Measurements from ENCODE around the gene APPL1. TPM values are rescaled to one million over a fixed set of nuclear protein-coding genes. Genes with fewer than 3 reads are reported as not detected.

The APPL1 gene
- total and polyA plus RNA-seq, 2 donors (not counting 3 experiments of a cell fraction or from before 2014, with no cell fraction given) = 9.2 to 28.8 TPM

GRCh38 chr3:57192028-57192427 is 35.5 kb upstream of the APPL1 start:
- H2AFZ ChIP-seq (ENCODE audit: low read depth, low read length) = no peak overlapping the region
- no peak for TF ChIP-seq JUN (IDR thresholded peaks at IDR 0.05; ENCODE audit: borderline replicate concordance, insufficient read depth, insufficient read length, low read depth)
- no peak for TF ChIP-seq EZH2 (IDR thresholded peaks at IDR 0.05; ENCODE audit: borderline replicate concordance, low read depth, low read length, severe bottlenecking)
- no peak for TF ChIP-seq MYC (IDR thresholded peaks at IDR 0.05; ENCODE audit: low read depth, low read length)
- TF ChIP-seq POLR2AphosphoS5 (IDR thresholded peaks at IDR 0.05; ENCODE audit: insufficient read depth, low read depth, low read length) = no peak
- no peak for TF ChIP-seq POLR2A (IDR thresholded peaks at IDR 0.05; ENCODE audit: low read depth, low read length)
- no peak for TF ChIP-seq GATA2 (IDR thresholded peaks at IDR 0.05; ENCODE audit: insufficient read depth, insufficient read length, low read depth, low read length)
- TF ChIP-seq MAX (IDR thresholded peaks at IDR 0.05; ENCODE audit: insufficient read depth, insufficient read length) = no peak
- TF ChIP-seq, protein P1, sequence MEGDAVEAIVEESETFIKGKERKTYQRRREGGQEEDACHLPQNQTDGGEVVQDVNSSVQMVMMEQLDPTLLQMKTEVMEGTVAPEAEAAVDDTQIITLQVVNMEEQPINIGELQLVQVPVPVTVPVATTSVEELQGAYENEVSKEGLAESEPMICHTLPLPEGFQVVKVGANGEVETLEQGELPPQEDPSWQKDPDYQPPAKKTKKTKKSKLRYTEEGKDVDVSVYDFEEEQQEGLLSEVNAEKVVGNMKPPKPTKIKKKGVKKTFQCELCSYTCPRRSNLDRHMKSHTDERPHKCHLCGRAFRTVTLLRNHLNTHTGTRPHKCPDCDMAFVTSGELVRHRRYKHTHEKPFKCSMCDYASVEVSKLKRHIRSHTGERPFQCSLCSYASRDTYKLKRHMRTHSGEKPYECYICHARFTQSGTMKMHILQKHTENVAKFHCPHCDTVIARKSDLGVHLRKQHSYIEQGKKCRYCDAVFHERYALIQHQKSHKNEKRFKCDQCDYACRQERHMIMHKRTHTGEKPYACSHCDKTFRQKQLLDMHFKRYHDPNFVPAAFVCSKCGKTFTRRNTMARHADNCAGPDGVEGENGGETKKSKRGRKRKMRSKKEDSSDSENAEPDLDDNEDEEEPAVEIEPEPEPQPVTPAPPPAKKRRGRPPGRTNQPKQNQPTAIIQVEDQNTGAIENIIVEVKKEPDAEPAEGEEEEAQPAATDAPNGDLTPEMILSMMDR (IDR thresholded peaks at IDR 0.05; ENCODE audit: extremely low read depth in 1 of 2, insufficient read depth in 1 of 2, low read depth in 1 of 2, low read length in 2 of 2) = no peak
- TF ChIP-seq FOS (IDR thresholded peaks at IDR 0.05; ENCODE audit: borderline replicate concordance, insufficient read depth, low read length) = no peak
- no peak overlapping the region for H3K4me3 ChIP-seq (replicated peaks in 1 of 3; ENCODE audit: insufficient read depth in 1 of 3, low read depth in 1 of 3, low read length in 3 of 3)
- H3K9me3 ChIP-seq (replicated peaks; ENCODE audit: control insufficient read depth, insufficient read depth, low read length) = no peaks in the 10 kb centered on the region
- dilution Hi-C loops (cut with MboI; ENCODE audit: extremely low pct_ligation_motif_present, low sequenced_read_pairs) (no loop called here), intact Hi-C loops (cut with micrococcal nuclease) (no loop called here)
- H3K36me3 ChIP-seq (ENCODE audit: control insufficient read depth in 2 of 2, extremely low read depth in 1 of 2, insufficient read depth in 2 of 2, low read length in 2 of 2) = no peaks in the 10 kb centered on the region
- DNase-seq (ENCODE audit: low read depth, low spot score) (no peak), FAIRE-seq (no peak)
- H3K4me2 ChIP-seq (ENCODE audit: insufficient read depth, low read length) = no peak overlapping the region
- H3K27ac ChIP-seq (ENCODE audit: insufficient read depth, low read depth, low read length) = no peak overlapping the region
- H3K4me1 ChIP-seq (ENCODE audit: control insufficient read depth, extremely low read depth, insufficient read depth, low read length) = peaks cover 6% of the 10 kb centered on the region
- BruUV-seq (replicated peaks) = no TSS peak
- ChIA-PET CTCF (interaction anchor here (1.2 kb wide), 1 partner anchor 205 kb away, joined by 3 read pairs; no protein-coding TSS in a partner anchor), POLR2A (no interaction called here)
- H3K27me3 ChIP-seq (ENCODE audit: control insufficient read depth in 2 of 2, insufficient read depth in 2 of 2, low read length in 2 of 2) = peaks cover 2 to 3% of the 10 kb centered on the region in 2 experiments
- no peaks in the 10 kb centered on the region for H3K79me2 ChIP-seq (ENCODE audit: control insufficient read depth, insufficient read depth, low read length)
- no peaks in the 10 kb centered on the region for H4K20me1 ChIP-seq (replicated peaks; ENCODE audit: control insufficient read depth, extremely low read depth, insufficient read depth, low read length)
- no peak overlapping the region for H3K9ac ChIP-seq (replicated peaks; ENCODE audit: extremely low read depth, insufficient read depth, low read length)
- H3K9me1 ChIP-seq (replicated peaks; ENCODE audit: control insufficient read depth, extremely low read depth, insufficient read depth, low read length) = no peaks in the 10 kb centered on the region

All from endothelial cell of umbilical vein (primary cell).